ENCODE results near the gene GIMAP7. TPM values are rescaled to one million over a fixed set of nuclear protein-coding genes. Genes with fewer than 3 reads are reported as not detected.

Gene GIMAP7
- total RNA-seq, 1 experiment from 2014 or later = 0.25 TPM

- H2AFZ ChIP-seq (ENCODE audit: low read depth, low read length, poor library complexity, severe bottlenecking) = no peak overlapping the region
- CTCF ChIA-PET = no interaction called here
- no peaks in the 10 kb centered on the region for H3K36me3 ChIP-seq (ENCODE audit: control insufficient read depth in 1 of 2, insufficient read depth in 2 of 2, low read length in 2 of 2)
These were observed 914 bp upstream of the GIMAP7 start for GRCh38 chr7:150513758-150514157.

GRCh38 chr7:150515248-150516147 lies 826 bp downstream of the GIMAP7 start:
- no peaks in the 10 kb centered on the region for H3K79me2 ChIP-seq (ENCODE audit: insufficient read depth, low read length)
- BruUV-seq (replicated peaks) = no TSS peak
- POLR2A ChIA-PET = no interaction called here
- TF ChIP-seq CBX3 (IDR thresholded peaks at IDR 0.05; ENCODE audit: low read depth) (no peak), MAX (IDR thresholded peaks at IDR 0.05) (no peak), RAD21 (IDR thresholded peaks at IDR 0.05; ENCODE audit: low read depth) (no peak), ZFX (IDR thresholded peaks at IDR 0.05) (no peak), SP1 (IDR thresholded peaks at IDR 0.05; ENCODE audit: low read depth) (no peak), CTCF (IDR thresholded peaks at IDR 0.05 in 2 of 3, conservative IDR thresholded peaks at IDR 0.05 in 1 of 3; ENCODE audit: borderline replicate concordance in 1 of 3, insufficient read depth in 1 of 3, low read depth in 2 of 3, low read length in 2 of 3) (no peak), EZH2phosphoT487 (IDR thresholded peaks at IDR 0.05; ENCODE audit: borderline replicate concordance) (no peak), SRF (IDR thresholded peaks at IDR 0.05; ENCODE audit: low read depth) (no peak), ATF3 (IDR thresholded peaks at IDR 0.05) (no peak), EGR1 (IDR thresholded peaks at IDR 0.05; ENCODE audit: low read depth) (no peak), POLR2AphosphoS5 (IDR thresholded peaks at IDR 0.05; ENCODE audit: low read depth, low read length) (no peak), ZBTB33 (IDR thresholded peaks at IDR 0.05; ENCODE audit: extremely low read depth, insufficient replicate concordance, low read length) (no peak), TCF7L2 (IDR thresholded peaks at IDR 0.05; ENCODE audit: borderline replicate concordance, extremely low read depth, insufficient read depth, insufficient read length) (no peak), CEBPB (IDR thresholded peaks at IDR 0.05; ENCODE audit: low read depth) (no peak), JUND (IDR thresholded peaks at IDR 0.05) (no peak), ELF1 (IDR thresholded peaks at IDR 0.05; ENCODE audit: borderline replicate concordance, low read depth) (no peak), POLR2A (IDR thresholded peaks at IDR 0.05; ENCODE audit: borderline replicate concordance, extremely low read depth, insufficient read depth, insufficient read length) (no peak)

More at GRCh38 chr7:150513758-150514157, 914 bp upstream of the GIMAP7 start:
- Histone ChIP-seq H3K4me3 (replicated peaks in 1 of 2; ENCODE audit: low read depth in 1 of 2, low read length in 2 of 2) (no peak overlapping the region), H3K4me2 (ENCODE audit: low read length) (no peak overlapping the region), H3K27ac (ENCODE audit: low read depth, low read length) (no peak overlapping the region), H3K4me1 (ENCODE audit: control insufficient read depth in 1 of 2, insufficient read depth in 2 of 2, low read length in 2 of 2) (no peaks in the 10 kb centered on the region), H3K27me3 (ENCODE audit: insufficient read depth, low read length) (peaks cover 40% of the 10 kb centered on the region), H3K9me3 (ENCODE audit: control insufficient read depth in 1 of 2, insufficient read depth in 1 of 2, low read depth in 1 of 2, low read length in 2 of 2) (no peaks in the 10 kb centered on the region), H3K9me2 (ENCODE audit: insufficient read depth) (no peaks in the 10 kb centered on the region), H4K20me1 (ENCODE audit: insufficient read depth) (no peaks in the 10 kb centered on the region), H3K9ac (ENCODE audit: low read length) (no peak overlapping the region), H3K79me2 (ENCODE audit: insufficient read depth, low read length) (no peaks in the 10 kb centered on the region)
- intact Hi-C loops (cut with micrococcal nuclease) = no loop called here
- no peak for TF ChIP-seq FOSL1 (IDR thresholded peaks at IDR 0.05; ENCODE audit: low read depth)
- POLR2A ChIA-PET = no interaction called here
- DNase-seq (ENCODE audit: low read depth, low spot score) (no peak), ATAC-seq (no peak)
- RAD21 ChIA-PET (ENCODE audit: low non-redundant PET in 1 of 2, low total read pairs in 2 of 2, uncharacterized antibody in 2 of 2, unreplicated experiment in 2 of 2) = no interaction called here
- BruUV-seq (replicated peaks) = no TSS peak

More at GRCh38 chr7:150515248-150516147, 826 bp downstream of the GIMAP7 start:
- no peak for DNase-seq (ENCODE audit: low read depth, low spot score)
- Histone ChIP-seq H3K36me3 (ENCODE audit: control insufficient read depth in 1 of 2, insufficient read depth in 2 of 2, low read length in 2 of 2) (no peaks in the 10 kb centered on the region), H3K4me3 (replicated peaks in 1 of 2; ENCODE audit: low read depth in 1 of 2, low read length in 2 of 2) (no peak overlapping the region), H3K4me2 (ENCODE audit: low read length) (no peak overlapping the region), H3K9me3 (ENCODE audit: control insufficient read depth in 1 of 2, insufficient read depth in 1 of 2, low read depth in 1 of 2, low read length in 2 of 2) (no peaks in the 10 kb centered on the region), H3K9me2 (ENCODE audit: insufficient read depth) (no peaks in the 10 kb centered on the region), H3K9ac (ENCODE audit: low read length) (no peak overlapping the region), H3K27me3 (ENCODE audit: insufficient read depth, low read length) (peaks cover 43% of the 10 kb centered on the region), H3K4me1 (ENCODE audit: control insufficient read depth in 1 of 2, insufficient read depth in 2 of 2, low read length in 2 of 2) (no peaks in the 10 kb centered on the region), H3K27ac (ENCODE audit: low read depth, low read length) (no peak overlapping the region), H4K20me1 (ENCODE audit: insufficient read depth) (no peaks in the 10 kb centered on the region), H2AFZ (ENCODE audit: low read depth, low read length, poor library complexity, severe bottlenecking) (no peak overlapping the region)
- CTCF ChIA-PET = no interaction called here
- RAD21 ChIA-PET (ENCODE audit: low non-redundant PET in 1 of 2, low total read pairs in 2 of 2, uncharacterized antibody in 2 of 2, unreplicated experiment in 2 of 2) = no interaction called here
- intact Hi-C loops (cut with micrococcal nuclease) = no loop called here
- no peak for ATAC-seq
